ENCODE measurements around the gene DNAJC30.
A peak's percentile ranks its signal among the peaks of the same experiment; 100 is the strongest.
"Not testable (repeated sequence)": the region's sequence is repeated elsewhere in the genome, so short reads cannot be mapped to it uniquely, and the experiment has no call there.

DNAJC30 gene

GRCh38 chr7:73715648-73716317 lies 32.5 kb upstream of the DNAJC30 start:
- peak overlapping the region; percentile 56 for H3K4me2 ChIP-seq
- H4K20me1 ChIP-seq (ENCODE audit: insufficient read depth): no peaks in the 10 kb centered on the region

DNA sequence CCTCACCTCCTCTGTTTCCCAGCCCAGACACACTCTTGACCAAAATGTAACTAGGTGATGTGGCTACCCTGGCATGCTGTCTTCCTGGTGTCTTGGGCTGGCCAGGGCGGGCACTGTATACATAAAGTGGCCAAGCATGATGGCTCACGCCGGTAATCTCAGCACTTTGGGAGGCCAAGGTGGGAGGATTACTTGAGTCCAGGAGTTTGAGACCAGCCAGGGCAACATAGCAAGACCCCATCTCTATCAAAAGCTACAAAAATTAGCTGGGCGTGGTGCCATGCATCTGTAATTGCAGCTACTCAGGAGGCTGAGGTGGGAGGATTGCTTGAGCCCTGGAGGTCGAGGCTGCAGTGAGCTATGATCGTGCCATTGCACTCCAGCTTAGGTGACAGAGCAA lies 30.1 kb upstream of the DNAJC30 start:
- peaks cover 27% of the 10 kb centered on the region for H3K79me2 ChIP-seq (ENCODE audit: insufficient read depth, low read depth)
- not testable (repeated sequence) for H3K36me3 ChIP-seq (ENCODE audit: insufficient read depth); H3K27me3 ChIP-seq (ENCODE audit: insufficient read depth, low read depth); H4K20me1 ChIP-seq (ENCODE audit: insufficient read depth); H3K4me2 ChIP-seq; H3K9ac ChIP-seq; H3K27ac ChIP-seq; H3K4me3 ChIP-seq (IDR thresholded peaks at IDR 0.05; ENCODE audit: insufficient read depth, low read depth, low read length); H2AFZ ChIP-seq (ENCODE audit: low read depth)
- peaks cover 36% of the 10 kb centered on the region for H3K4me1 ChIP-seq (ENCODE audit: low read depth, poor library complexity, severe bottlenecking)

More at GRCh38 chr7:73715648-73716317, 32.5 kb upstream of the DNAJC30 start:
- no peaks in the 10 kb centered on the region for H3K36me3 ChIP-seq (ENCODE audit: insufficient read depth)
- no peak overlapping the region for H3K4me3 ChIP-seq (IDR thresholded peaks at IDR 0.05; ENCODE audit: insufficient read depth, low read depth, low read length)
- no peak overlapping the region for H2AFZ ChIP-seq (ENCODE audit: low read depth)
- no peak overlapping the region; the same call in 1 of the 2 replicates for H3K9ac ChIP-seq
- H3K27ac ChIP-seq: peak overlapping the region; percentile 49
- H3K27me3 ChIP-seq (ENCODE audit: insufficient read depth, low read depth): no peaks in the 10 kb centered on the region
- TF ChIP-seq, protein P1, sequence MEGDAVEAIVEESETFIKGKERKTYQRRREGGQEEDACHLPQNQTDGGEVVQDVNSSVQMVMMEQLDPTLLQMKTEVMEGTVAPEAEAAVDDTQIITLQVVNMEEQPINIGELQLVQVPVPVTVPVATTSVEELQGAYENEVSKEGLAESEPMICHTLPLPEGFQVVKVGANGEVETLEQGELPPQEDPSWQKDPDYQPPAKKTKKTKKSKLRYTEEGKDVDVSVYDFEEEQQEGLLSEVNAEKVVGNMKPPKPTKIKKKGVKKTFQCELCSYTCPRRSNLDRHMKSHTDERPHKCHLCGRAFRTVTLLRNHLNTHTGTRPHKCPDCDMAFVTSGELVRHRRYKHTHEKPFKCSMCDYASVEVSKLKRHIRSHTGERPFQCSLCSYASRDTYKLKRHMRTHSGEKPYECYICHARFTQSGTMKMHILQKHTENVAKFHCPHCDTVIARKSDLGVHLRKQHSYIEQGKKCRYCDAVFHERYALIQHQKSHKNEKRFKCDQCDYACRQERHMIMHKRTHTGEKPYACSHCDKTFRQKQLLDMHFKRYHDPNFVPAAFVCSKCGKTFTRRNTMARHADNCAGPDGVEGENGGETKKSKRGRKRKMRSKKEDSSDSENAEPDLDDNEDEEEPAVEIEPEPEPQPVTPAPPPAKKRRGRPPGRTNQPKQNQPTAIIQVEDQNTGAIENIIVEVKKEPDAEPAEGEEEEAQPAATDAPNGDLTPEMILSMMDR (conservative IDR thresholded peaks at IDR 0.05; ENCODE audit: low read depth, low read length): no peak
- H3K79me2 ChIP-seq (ENCODE audit: insufficient read depth, low read depth): peaks cover 31% of the 10 kb centered on the region
- H3K4me1 ChIP-seq (ENCODE audit: low read depth, poor library complexity, severe bottlenecking): peaks cover 40% of the 10 kb centered on the region

- no peaks in the 10 kb centered on the region for H4K20me1 ChIP-seq (ENCODE audit: insufficient read depth)
- H2AFZ ChIP-seq (ENCODE audit: low read depth): no peak overlapping the region
- no peaks in the 10 kb centered on the region for H3K36me3 ChIP-seq (ENCODE audit: insufficient read depth)
- no peak overlapping the region for H3K4me2 ChIP-seq
- H3K27me3 ChIP-seq (ENCODE audit: insufficient read depth, low read depth): no peaks in the 10 kb centered on the region
- peaks cover 31% of the 10 kb centered on the region for H3K4me1 ChIP-seq (ENCODE audit: low read depth, poor library complexity, severe bottlenecking)
- H3K9ac ChIP-seq: no peak overlapping the region
- H3K79me2 ChIP-seq (ENCODE audit: insufficient read depth, low read depth): peaks cover 22% of the 10 kb centered on the region
- TF ChIP-seq, protein P1 (conservative IDR thresholded peaks at IDR 0.05; ENCODE audit: low read depth, low read length): no peak
- H3K27ac ChIP-seq: no peak overlapping the region
- no peak overlapping the region for H3K4me3 ChIP-seq (IDR thresholded peaks at IDR 0.05; ENCODE audit: insufficient read depth, low read depth, low read length)
Measured at GRCh38 chr7:73712773-73713172, 29.5 kb upstream of the DNAJC30 start.

- TF ChIP-seq, protein P1 (conservative IDR thresholded peaks at IDR 0.05; ENCODE audit: low read depth, low read length): no peak
- no peaks in the 10 kb centered on the region for H3K36me3 ChIP-seq (ENCODE audit: insufficient read depth)
- no peak overlapping the region for H3K4me3 ChIP-seq (IDR thresholded peaks at IDR 0.05; ENCODE audit: insufficient read depth, low read depth, low read length)
- H3K27me3 ChIP-seq (ENCODE audit: insufficient read depth, low read depth): no peaks in the 10 kb centered on the region
- no peak overlapping the region for H3K9ac ChIP-seq
- H3K4me1 ChIP-seq (ENCODE audit: low read depth, poor library complexity, severe bottlenecking): no peaks in the 10 kb centered on the region
- H3K27ac ChIP-seq: no peak overlapping the region
- no peak overlapping the region for H3K4me2 ChIP-seq
- H3K79me2 ChIP-seq (ENCODE audit: insufficient read depth, low read depth): peaks cover 2% of the 10 kb centered on the region
- H2AFZ ChIP-seq (ENCODE audit: low read depth): no peak overlapping the region
- H4K20me1 ChIP-seq (ENCODE audit: insufficient read depth): no peaks in the 10 kb centered on the region
Measured at GRCh38 chr7:73708961-73709549, 25.8 kb upstream of the DNAJC30 start.

DNA sequence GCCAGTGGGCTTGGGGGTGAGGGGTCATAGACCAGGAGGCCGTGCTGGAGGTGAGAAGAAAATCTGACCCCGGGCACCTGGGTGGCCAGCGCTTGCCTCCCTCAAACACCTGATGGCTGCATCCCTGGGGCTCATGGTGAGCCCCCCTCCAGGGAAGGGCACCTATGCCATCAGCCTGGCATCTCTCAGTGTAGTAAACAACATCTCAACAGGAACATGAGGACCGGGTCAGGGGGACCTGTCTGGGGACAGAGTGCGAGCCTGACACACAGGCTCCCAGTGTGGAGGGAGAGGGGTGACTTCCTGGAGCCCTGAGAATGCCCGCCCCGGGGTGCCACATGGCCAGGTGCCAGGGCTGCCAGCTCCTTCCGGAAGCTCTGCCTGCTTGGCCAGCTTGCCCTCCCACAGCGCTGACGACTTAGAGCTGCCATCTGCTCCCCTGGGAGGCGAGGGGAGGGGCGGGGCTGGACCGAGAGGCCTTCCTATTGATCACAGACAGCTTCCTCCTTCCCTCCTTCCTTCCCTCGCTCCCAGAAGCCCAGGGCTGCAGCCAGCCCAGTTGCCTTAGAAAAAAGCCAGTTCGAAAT lies 23.9 kb upstream of the DNAJC30 start:
- Histone ChIP-seq H3K9ac (no peak overlapping the region), H3K36me3 (ENCODE audit: insufficient read depth) (no peaks in the 10 kb centered on the region), H3K4me2 (no peak overlapping the region), H3K4me1 (ENCODE audit: low read depth, poor library complexity, severe bottlenecking) (no peaks in the 10 kb centered on the region), H2AFZ (ENCODE audit: low read depth) (no peak overlapping the region), H3K4me3 (IDR thresholded peaks at IDR 0.05; ENCODE audit: insufficient read depth, low read depth, low read length) (no peak overlapping the region), H3K27ac (no peak overlapping the region), H3K27me3 (ENCODE audit: insufficient read depth, low read depth) (no peaks in the 10 kb centered on the region), H4K20me1 (ENCODE audit: insufficient read depth) (no peaks in the 10 kb centered on the region), H3K79me2 (ENCODE audit: insufficient read depth, low read depth) (no peaks in the 10 kb centered on the region; the same call in 1 of the 2 replicates)
- TF ChIP-seq, protein P1 (conservative IDR thresholded peaks at IDR 0.05; ENCODE audit: low read depth, low read length): no peak

Measured in KMS-11 (cell line).